ENCODE measurements around the gene ADSS1.

GRCh38 chr14:104746934-104747481, 23.0 kb downstream of the ADSS1 start:
- no peak for TF ChIP-seq MAX (IDR thresholded peaks at IDR 0.05; ENCODE audit: low read depth)
- TF ChIP-seq EZH2phosphoT487 (IDR thresholded peaks at IDR 0.05; ENCODE audit: borderline replicate concordance, low read depth) = no peak
- TF ChIP-seq CTCF (IDR thresholded peaks at IDR 0.05) = no peak
- no peak for TF ChIP-seq GABPA (IDR thresholded peaks at IDR 0.05; ENCODE audit: low read depth)

All from SK-N-SH (cell line).